UCSD-AML1 (cell line): Measurements from ENCODE around the gene ENO1.
"Not testable (repeated sequence)": the region's sequence is repeated elsewhere in the genome, so short reads cannot be mapped to it uniquely, and the experiment has no call there.

ENCODE experiments used
- DNase-seq: peaks from one replicate; lab custom pipeline; 2025; ENCODE audit not compliant: unreplicated experiment; lab: John Stamatoyannopoulos, UW

Gene ENO1

GRCh38 chr1:8878448-8878697, at the start of gene ENO1:
Gene ENO1, minus strand, starts transcription at chr1:8878686. Its CDS starts 3,778 bp downstream, at chr1:8874908.
- DNase-seq, result no peak

GRCh38 chr1:8926707-8927694, 48.5 kb upstream of the ENO1 start:
- DNase-seq, result no peak

- no peak for DNase-seq
These were observed 47.5 kb upstream of the ENO1 start for GRCh38 chr1:8925960-8926359.

- no peak for DNase-seq
These were observed 46.9 kb upstream of the ENO1 start for GRCh38 chr1:8925406-8925805.

- DNase-seq, result no peak
These were observed 44.5 kb upstream of the ENO1 start for GRCh38 chr1:8922962-8923361.

- DNase-seq, result not testable (repeated sequence)
These were observed 39.0 kb upstream of the ENO1 start for GRCh38 chr1:8917536-8917935.

GRCh38 chr1:8915446-8915845, 37.0 kb upstream of the ENO1 start:
- no peak for DNase-seq

GRCh38 chr1:8914466-8914865, 36.0 kb upstream of the ENO1 start:
- no peak for DNase-seq

GRCh38 chr1:8913457-8913856, 35.0 kb upstream of the ENO1 start:
- DNase-seq, result no peak

- DNase-seq, result no peak
These were observed 33.2 kb upstream of the ENO1 start for GRCh38 chr1:8911416-8912309.

- DNase-seq, result no peak
These were observed 32.4 kb upstream of the ENO1 start for GRCh38 chr1:8910914-8911313.

- no peak for DNase-seq
These were observed 31.8 kb upstream of the ENO1 start for GRCh38 chr1:8910331-8910730.

GRCh38 chr1:8908388-8909151, 30.1 kb upstream of the ENO1 start:
- no peak for DNase-seq

GRCh38 chr1:8905582-8906191, 27.2 kb upstream of the ENO1 start:
- DNase-seq, result no peak

- no peak for DNase-seq
These were observed 25.6 kb upstream of the ENO1 start for GRCh38 chr1:8903908-8904650.

- no peak for DNase-seq
These were observed 24.9 kb upstream of the ENO1 start for GRCh38 chr1:8903410-8903809.

- no peak for DNase-seq
These were observed 24.3 kb upstream of the ENO1 start for GRCh38 chr1:8902765-8903164.

- DNase-seq, result not testable (repeated sequence)
These were observed 22.2 kb upstream of the ENO1 start for GRCh38 chr1:8900684-8901083.

GRCh38 chr1:8899046-8899445, 20.6 kb upstream of the ENO1 start:
- DNase-seq, result no peak

GRCh38 chr1:8898418-8898817, 19.9 kb upstream of the ENO1 start:
- not testable (repeated sequence) for DNase-seq
